Brain pericyte (primary cell): ENCODE data around the gene TMC6.
"Not testable (repeated sequence)": the region's sequence is repeated elsewhere in the genome, so short reads cannot be mapped to it uniquely, and the experiment has no call there.

ENCODE experiments used
- DNase-seq: peaks from one replicate; pipeline ENCODE4 v3.0.0-alpha.2; 2012; ENCODE audit warnings: low read depth, low spot score

The TMC6 gene, protein sequence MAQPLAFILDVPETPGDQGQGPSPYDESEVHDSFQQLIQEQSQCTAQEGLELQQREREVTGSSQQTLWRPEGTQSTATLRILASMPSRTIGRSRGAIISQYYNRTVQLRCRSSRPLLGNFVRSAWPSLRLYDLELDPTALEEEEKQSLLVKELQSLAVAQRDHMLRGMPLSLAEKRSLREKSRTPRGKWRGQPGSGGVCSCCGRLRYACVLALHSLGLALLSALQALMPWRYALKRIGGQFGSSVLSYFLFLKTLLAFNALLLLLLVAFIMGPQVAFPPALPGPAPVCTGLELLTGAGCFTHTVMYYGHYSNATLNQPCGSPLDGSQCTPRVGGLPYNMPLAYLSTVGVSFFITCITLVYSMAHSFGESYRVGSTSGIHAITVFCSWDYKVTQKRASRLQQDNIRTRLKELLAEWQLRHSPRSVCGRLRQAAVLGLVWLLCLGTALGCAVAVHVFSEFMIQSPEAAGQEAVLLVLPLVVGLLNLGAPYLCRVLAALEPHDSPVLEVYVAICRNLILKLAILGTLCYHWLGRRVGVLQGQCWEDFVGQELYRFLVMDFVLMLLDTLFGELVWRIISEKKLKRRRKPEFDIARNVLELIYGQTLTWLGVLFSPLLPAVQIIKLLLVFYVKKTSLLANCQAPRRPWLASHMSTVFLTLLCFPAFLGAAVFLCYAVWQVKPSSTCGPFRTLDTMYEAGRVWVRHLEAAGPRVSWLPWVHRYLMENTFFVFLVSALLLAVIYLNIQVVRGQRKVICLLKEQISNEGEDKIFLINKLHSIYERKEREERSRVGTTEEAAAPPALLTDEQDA

DNA sequence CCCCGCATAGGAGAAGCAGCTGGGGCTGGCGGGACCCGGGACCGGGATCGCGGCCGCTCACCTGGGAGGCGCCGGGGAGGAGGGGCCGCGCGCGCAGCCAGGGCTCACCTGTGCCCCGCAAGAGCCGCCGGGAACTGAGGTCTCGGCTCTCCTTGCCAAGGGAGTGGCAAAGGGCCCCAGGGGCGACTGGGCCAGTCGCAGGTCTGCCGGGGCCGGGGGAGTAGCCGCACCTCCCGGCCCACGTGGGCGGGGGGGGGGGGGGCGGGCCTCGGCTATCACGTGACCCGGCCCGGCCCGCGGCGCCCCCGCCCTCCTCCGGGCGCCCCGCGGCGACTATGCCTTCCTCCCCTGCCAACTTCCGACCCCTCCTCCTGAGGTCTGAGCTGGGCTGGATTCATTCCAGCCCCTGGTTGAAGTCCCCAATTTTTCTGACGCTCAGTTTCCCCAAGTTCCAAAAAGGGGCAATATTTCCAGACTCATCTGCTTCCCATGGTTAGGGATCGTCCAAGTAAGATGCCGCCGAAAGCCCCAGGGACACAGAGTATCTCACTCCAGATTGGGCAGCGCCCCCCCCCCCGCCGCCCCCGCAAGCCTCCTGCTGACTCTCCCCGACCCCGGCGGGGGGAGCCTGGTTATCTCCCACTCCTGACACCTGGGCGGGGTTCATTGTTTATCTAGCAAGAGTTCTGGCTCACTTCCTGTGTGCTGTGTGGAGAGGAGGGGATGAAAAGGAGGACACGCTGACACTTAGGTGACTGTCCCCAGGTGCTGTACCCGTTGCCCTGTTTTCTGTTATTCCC, at the start of gene TMC6:
TMC6 (minus strand) TSS at position 205 of the 800 bp plus-strand sequence. CDS start 1,923 bp downstream, outside the sequence.
- no peak for DNase-seq

DNA sequence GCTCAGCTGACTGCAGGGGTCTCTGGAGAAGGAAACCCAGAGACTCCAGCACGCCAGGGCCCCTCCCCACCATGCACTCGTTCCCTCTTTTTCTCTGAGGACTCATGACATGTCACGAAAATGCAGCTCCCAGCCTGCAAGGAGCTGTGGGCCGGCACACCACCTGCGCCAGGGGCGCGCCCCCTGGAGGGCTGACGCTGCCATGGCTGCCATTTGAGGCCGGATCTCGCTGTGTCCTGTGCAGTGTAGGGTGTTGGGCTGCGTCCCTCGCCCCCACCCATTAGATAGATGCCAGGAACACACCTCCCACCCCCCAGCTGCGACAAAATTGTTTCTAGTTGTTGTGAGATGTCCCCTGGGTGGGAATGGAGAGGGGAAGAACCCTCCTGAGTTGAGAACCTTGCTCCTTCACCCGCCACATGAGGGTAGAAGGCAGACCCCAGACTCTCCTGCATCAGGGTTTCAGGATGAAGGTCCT, 48.0 kb upstream of the TMC6 start:
- DNase-seq: no peak

DNA sequence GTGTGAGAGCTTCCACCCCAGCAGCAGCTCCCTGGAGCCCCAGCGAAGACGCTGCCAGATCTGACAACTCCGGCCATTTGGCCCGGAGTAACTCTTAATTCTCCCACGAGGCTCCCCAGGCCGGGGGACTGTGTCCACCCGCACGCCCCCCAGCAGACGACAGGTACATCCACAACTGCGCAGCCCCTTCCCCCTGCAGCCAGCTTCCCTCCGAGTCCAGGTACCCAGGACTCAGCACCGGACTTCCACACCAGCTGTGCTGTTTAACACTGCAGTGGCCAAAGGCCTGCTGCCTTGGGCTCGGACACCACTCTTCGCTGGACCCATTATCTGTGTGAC, 47.1 kb upstream of the TMC6 start:
- DNase-seq: no peak

DNA sequence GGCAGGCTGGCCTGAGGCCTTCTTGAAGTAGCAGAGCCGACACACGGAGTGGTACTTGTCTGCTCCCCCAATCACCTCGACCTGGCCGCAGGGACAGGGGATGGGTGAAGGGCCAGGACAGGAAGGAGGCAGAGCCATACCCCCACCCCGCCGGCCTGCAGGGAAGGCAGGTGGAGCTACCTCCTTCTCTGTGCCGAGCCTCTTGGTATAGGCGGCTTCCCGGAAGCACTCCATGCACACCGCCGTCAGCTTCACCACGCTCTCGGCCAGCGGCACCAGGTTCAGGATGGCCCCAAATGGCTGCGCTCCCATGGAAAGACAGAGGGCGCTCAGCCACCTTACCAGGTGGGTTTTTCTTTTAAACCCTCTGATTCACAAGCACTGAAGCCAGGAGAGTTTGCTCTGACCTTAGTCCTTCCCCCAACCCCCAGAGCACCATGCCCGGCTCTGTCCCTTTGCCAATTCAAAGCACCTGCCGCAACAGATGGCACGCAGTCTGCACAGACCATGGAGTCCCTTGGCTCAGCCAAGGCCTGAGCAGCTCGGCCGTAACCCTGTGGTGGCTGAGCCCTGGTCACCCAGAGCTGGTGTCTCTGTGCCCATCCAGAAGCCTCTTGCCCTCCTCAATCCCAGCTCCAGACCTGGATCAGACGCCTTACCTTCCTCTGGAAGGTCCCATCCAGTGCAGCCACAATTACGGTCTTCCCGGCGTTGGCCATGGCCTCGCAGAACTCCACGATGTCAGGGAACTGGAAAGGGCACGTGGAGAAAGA, 46.5 kb upstream of the TMC6 start:
- no peak for DNase-seq

DNA sequence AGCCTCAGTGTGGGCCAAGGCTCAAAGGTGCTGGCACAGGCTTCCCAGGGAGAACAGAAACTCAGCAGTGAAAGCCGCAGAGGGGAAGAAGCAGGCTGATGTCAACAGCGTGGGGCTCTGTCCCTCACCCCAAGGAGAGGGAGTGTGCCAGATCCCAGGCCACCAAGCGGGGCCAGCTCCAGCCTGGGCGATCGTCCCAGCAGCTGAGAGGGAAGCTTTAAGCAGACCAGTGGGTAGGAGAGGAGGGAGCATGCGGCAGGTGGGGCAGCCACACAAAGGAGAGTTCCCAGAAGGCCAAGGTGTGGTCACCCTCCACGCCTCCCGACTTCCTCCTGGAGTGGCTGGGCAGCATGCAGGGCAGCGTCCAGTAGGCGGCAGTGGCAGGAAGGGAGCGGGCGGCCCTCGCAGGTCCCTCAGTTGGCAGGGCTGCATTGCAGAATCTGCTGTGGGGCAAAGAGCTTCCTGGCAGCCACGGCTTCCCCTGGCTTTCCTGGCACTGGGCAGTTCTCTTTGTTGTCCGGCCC, 45.9 kb upstream of the TMC6 start:
- DNase-seq: no peak

DNA sequence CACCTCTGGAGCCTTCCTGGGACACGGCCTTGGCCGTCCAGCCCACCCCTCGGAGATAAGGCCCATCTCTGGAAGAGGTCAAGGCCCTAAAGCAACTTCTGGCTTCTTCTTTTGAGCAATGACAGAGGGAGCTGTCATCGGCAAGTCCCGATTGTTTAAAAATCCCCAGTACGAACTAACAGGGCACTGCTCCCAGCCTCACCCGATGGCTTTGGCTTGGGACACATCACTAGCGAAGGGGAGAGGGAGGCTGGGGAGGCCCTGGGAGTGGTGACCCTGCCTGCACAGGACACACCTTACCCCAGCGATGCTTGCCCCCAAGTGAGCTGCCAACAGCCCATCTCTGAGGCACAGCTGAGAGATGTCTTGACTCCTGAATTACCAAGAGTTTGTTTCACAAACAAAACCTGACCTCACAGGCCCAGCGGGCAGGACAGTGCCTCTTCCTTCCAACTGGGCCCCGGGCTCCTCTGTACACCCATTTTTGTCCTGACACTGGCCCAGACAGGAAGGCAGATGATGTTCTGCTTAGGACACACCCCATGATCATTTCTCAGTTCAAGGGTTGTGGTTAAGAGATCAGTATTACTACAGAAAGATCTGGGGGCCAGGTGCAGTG, 44.7 kb upstream of the TMC6 start:
- no peak for DNase-seq

DNA sequence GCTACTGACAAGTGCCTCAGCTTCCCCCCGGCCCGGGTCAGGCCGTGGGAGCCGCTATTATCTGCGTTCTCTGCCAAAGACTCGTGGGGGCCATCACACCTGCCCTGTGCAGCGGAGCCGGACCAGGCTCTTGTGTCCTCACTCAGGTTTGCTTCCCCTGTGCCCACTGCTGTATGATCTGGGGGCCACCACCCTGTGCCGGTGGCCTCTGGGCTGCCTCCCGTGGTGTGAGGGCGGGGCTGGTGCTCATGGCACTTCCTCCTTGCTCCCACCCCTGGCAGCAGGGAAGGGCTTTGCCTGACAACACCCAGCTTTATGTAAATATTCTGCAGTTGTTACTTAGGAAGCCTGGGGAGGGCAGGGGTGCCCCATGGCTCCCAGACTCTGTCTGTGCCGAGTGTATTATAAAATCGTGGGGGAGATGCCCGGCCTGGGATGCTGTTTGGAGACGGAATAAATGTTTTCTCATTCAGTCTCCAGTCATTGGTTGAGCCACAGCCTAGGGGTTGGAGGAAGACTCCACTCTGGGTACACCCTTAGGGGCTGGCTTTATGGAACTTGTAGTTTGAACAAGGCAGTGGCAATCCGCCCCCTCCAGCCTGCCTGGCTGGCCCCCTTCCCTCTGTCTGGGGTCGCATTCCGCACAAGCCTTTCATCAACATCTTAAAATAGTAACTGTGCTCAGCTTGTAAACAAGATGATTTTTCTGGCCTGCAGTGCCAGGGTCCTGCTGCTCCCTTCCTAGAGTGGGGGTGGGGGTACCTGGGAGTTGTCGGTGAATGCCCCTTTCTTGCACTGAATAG, 43.9 kb upstream of the TMC6 start:
- no peak for DNase-seq

DNA sequence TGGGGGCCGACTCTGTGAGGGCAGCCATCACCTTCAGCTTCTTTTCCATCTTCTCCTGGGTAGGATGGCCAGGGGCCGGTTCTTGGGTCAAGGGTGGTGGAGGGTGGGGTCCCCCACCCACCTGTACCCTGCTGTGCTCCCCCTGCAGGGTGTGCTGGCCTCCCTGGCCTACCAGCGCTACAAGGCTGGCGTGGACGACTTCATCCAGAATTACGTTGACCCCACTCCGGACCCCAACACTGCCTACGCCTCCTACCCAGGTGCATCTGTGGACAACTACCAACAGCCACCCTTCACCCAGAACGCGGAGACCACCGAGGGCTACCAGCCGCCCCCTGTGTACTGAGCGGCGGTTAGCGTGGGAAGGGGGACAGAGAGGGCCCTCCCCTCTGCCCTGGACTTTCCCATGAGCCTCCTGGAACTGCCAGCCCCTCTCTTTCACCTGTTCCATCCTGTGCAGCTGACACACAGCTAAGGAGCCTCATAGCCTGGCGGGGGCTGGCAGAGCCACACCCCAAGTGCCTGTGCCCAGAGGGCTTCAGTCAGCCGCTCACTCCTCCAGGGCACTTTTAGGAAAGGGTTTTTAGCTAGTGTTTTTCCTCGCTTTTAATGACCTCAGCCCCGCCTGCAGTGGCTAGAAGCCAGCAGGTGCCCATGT, 43.2 kb upstream of the TMC6 start:
- not testable (repeated sequence) for DNase-seq

DNA sequence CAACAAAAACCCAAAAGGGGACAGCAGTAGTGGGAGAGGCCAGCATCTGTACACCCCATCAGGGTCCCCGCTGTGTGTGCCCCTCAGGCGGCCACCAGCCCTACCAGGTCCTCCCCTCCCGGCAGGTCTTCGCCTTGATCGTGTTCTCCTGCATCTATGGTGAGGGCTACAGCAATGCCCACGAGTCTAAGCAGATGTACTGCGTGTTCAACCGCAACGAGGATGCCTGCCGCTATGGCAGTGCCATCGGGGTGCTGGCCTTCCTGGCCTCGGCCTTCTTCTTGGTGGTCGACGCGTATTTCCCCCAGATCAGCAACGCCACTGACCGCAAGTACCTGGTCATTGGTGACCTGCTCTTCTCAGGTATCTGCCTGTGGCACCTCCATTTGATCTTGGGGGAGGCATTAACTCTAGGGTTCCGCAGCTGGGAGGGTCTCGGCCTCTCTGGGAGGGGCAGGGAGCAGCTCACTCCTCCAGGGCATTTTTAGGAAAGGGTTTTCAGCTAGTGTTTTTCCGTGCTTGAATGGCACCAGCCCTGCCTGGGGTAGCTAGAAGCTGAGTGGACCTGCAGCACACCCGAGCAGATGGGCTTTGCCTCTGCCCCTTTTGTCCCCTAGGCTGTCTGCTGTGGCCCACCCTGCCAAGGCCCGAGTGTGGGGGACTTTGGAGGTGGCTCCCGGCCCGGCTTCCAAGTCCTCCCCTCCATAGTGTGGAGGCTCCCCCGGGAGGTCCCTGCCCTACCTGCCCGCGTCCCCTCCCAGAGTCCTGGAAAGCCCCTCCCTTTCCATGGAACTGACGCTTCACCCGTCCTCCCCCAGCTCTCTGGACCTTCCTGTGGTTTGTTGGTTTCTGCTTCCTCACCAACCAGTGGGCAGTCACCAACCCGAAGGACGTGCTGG, 42.4 kb upstream of the TMC6 start:
- DNase-seq: no peak

DNA sequence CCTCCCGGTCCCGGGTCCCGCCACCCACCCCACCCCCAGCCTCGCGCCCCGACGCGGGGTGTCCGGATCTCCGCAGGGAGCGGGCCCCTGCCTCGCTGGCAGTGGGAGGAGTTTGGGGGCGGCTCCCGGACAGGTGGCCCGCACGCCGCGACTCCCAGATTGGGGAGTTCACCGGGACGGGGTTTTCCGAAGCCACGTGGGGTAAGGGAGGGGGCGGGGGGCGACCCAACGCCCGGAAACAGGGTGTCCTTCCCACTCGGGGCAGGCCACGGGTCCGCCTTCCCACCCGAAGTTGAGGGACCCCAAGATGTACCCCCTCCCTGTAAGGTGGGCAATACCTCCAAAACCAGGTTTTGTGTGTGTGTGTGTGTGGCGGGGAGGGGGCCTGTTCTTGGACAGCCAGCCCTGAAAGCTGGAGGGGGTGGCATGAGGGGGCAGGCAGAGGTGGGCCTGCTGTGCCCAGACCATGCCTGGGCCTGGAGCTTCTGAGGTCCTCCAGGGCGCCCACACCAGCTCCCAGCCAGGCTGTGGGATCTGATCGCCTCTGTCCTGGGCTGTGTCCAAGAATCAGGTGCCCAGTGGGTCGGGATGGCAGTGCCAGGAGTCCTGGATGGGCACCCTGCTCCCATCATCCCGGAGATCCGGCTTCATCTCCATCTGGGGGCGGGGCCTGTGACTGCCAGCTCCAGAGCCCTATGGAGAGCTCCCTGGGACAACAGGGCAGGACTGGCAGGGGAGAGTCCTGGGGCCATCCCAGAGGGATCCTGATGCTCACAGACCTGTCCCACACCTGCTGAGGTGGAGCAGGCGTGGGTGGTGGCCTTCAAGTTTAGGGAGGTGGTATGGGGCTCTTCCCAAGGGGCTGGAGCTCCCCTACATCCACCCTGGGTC, 40.6 kb upstream of the TMC6 start:
- no peak for DNase-seq

DNA sequence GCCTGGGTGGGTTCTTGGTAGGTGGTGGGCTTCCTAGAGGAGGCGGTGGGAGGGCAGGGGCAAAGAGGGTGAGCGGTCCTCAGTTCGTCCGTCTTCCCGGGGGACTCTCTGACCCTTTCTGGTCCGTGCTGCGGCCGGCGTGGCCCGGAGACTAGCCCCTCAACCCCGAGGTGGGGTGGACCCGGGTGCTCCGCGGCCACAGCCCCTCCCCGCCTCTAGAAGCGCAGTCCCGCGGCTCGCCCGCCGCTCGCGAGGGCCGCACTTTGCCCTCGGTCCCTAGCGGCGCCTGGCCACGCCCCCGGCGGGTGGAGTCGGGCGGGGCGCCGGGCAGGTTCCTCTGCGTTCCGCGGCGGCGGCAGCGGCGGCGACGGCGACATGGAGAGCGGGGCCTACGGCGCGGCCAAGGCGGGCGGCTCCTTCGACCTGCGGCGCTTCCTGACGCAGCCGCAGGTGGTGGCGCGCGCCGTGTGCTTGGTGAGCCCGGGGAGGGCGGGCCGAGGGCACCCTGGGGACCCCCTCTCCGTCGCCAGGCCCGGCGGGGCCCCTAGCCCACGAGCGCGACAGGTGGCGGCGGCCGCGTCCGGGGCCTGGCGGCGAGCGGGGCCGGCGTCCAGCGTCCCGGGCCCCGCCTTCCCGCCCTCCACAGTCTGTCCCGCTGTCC, 39.8 kb upstream of the TMC6 start, which contains the start of gene SYNGR2:
SYNGR2 (plus strand) TSS at position 340 of the 661 bp plus-strand sequence; CDS start at position 376, 36 bp downstream.
- no peak for DNase-seq

DNA sequence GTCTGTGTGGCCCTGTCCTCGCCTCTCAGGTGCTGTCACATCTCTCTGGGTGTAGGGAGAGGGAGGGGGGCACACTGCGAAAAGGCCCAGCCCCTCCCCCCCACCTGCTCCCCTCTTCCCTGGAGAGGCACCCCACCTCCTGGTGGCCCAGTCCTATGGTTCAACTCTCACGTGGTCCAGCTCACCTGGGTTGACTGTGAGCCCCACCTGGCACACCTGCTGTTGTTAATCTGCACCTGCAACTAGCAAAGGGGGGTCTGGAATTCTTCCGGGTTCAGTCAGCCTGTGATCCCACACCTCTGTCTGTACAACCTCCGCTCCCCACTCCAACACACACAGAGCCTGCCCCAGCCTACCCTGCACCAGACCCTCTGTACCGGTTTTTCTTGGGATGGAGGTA, 37.9 kb upstream of the TMC6 start:
- DNase-seq: no peak

DNA sequence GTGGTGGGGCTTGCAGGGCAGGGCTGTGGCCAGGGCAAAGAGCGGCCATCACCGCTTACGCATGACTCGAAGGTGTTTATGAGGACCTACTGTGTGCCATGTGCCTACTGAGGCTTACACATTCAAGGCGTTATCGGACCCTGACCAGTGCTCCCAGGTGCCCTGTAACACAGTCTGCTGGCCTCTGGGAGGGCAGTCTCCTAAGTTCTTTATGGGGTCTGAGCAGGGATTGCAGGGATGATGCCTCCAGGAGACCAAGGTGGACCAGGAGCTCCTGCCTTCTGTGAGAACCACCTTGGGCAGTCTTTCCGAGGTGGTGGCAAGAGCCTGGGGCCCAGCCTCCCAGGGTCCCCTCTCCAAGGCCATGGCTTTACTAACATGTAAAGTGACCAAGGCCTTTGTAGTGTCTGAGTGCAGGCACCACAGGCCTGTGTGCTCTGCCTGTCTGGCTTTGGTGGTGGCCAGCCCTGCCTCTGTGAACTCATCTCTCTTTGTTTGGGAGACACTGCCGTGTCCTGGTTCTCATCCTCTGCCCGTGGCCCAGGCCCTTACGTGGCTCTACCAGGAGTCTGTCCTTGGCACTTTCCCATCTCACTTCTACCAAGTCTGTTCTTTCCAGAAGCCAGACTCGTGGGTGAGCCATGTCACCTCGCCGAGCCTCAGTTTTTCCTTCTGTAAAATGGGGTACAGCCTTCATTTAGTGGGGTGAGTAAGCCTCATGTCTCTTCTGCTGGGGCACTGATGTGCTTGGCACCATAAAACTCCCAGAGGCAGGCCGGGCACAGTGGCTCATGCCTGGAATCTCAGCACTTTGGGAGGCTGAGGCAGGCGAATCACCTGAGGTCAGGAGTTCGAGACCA, 36.4 kb upstream of the TMC6 start:
- DNase-seq: no peak

DNA sequence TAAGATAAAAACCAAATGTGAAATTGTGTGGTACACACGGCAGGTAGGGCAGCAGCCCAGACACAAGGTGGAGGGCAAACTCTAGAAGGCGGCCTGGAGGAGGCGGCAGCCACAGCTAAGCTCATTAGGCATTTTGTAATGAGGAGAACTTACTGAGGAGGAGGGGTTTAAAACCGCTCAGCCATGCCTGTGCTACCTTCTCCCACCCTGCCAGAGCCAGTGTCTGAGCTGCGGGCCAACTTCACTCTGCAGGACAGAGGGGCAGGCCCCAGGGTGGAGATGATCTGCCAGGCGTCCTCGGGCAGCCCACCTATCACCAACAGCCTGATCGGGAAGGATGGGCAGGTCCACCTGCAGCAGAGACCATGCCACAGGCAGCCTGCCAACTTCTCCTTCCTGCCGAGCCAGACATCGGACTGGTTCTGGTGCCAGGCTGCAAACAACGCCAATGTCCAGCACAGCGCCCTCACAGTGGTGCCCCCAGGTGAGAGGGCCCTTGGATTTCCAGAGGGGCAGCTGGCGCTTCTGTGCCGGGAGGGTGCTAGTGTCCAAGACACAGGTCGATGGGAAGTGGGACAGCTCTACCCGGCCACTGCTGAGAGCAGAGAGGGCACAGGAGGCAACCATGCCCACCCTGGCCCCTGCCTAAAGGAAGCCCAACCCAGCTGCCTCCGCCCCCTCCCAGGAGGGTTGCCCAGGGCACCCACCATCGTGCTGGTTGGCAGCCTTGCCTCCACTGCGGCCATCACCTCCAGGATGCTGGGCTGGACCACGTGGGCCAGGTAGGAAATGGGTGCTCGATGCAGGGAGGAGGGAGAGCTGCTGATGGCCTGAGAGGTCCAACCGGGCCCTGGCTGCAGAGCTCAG, 35.6 kb upstream of the TMC6 start:
- DNase-seq: no peak
